WTC11 (cell line): Measurements from ENCODE around the gene NPAS3. TPM values are rescaled to one million over a fixed set of nuclear protein-coding genes. Genes with fewer than 3 reads are reported as not detected.

Experiments used
- ATAC-seq: fragments of 200-7000 bp; cut with Tn5 transposase; 2 replicates; pipeline ENCODE4 v1.10.0; 2021; ENCODE audit warnings: mild to moderate bottlenecking, moderate library complexity
- CTCF ChIA-PET: fragments of 300-600 bp; sonication (Branson Sonifier 250); formaldehyde crosslinking; loops from one replicate; lab custom pipeline; 2021; ENCODE audit warnings: antibody characterized with exemption; lab: Charles Lee
- POLR2A ChIA-PET: fragments of 350-600 bp; sonication (Branson Sonifier 250); formaldehyde crosslinking; loops from one replicate; lab custom pipeline; 2021; ENCODE audit warnings: antibody characterized with exemption; lab: Charles Lee
- DNase-seq: peaks from one replicate; pipeline ENCODE4 v3.0.0; 2021; ENCODE audit warnings: low spot score
- H3K27ac Mint-ChIP-seq: 2 replicates; pipeline ENCODE4 v1.8.0; 2021; ENCODE audit warnings: mixed read lengths
- H3K27me3 Mint-ChIP-seq: 2 replicates; pipeline ENCODE4 v1.8.0; 2021; ENCODE audit warnings: low read depth, mild to moderate bottlenecking, moderate library complexity, mixed read lengths
- H3K36me3 Mint-ChIP-seq: 2 replicates; pipeline ENCODE4 v1.8.0; 2021; ENCODE audit warnings: mixed read lengths
- H3K4me1 Mint-ChIP-seq: 2 replicates; pipeline ENCODE4 v1.8.0; 2022; ENCODE audit warnings: mixed read lengths
- H3K4me3 Mint-ChIP-seq: 2 replicates; pipeline ENCODE4 v1.8.0; 2021; ENCODE audit warnings: mild to moderate bottlenecking, moderate library complexity, mixed read lengths
- H3K9me3 Mint-ChIP-seq: 2 replicates; pipeline ENCODE4 v1.8.0; 2021; ENCODE audit warnings: mixed read lengths
- FOXJ3 ChIP-seq: sonication (generic); formaldehyde crosslinking; IDR thresholded peaks from 2 replicates; pipeline ENCODE4 v1.9.0; 2021; ENCODE audit warnings: missing genetic modification reagents, mild to moderate bottlenecking, borderline replicate concordance
- MXD4 ChIP-seq: fragments of 250-450 bp; sonication (Bioruptor Pico); IDR thresholded peaks from 2 replicates; pipeline ENCODE4 v1.8.0; 2021; ENCODE audit warnings: mild to moderate bottlenecking, moderate library complexity, borderline replicate concordance
- NFE2L1 ChIP-seq: sonication (generic); formaldehyde crosslinking; IDR thresholded peaks from 2 replicates; pipeline ENCODE4 v1.8.1; 2023; ENCODE audit warnings: missing genetic modification reagents
- NR2C2 ChIP-seq: sonication (generic); formaldehyde crosslinking; IDR thresholded peaks from 2 replicates; pipeline ENCODE4 v1.8.0; 2022; ENCODE audit warnings: mild to moderate bottlenecking, missing genetic modification reagents
- NR3C1 ChIP-seq: sonication (generic); formaldehyde crosslinking; conservative IDR thresholded peaks from 2 replicates; pipeline ENCODE4 v1.8.1; 2023; ENCODE audit warnings: low read depth, mild to moderate bottlenecking, missing genetic modification reagents
- SOX15 ChIP-seq: fragments of 250-450 bp; sonication (Bioruptor Pico); IDR thresholded peaks from 2 replicates; pipeline ENCODE4 v1.9.0; 2021; ENCODE audit warnings: mild to moderate bottlenecking
- SP1 ChIP-seq: sonication (generic); formaldehyde crosslinking; conservative IDR thresholded peaks from 2 replicates; pipeline ENCODE4 v1.8.1; 2022; ENCODE audit warnings: missing genetic modification reagents
- ZNF396 ChIP-seq: fragments of 250-450 bp; sonication (Bioruptor Pico); IDR thresholded peaks from 2 replicates; pipeline ENCODE4 v1.8.0; 2021; ENCODE audit warnings: mild to moderate bottlenecking, moderate library complexity, borderline replicate concordance
- ZNF423 ChIP-seq: fragments of 250-450 bp; sonication (Bioruptor Pico); IDR thresholded peaks from 2 replicates; pipeline ENCODE4 v2.1.2; 2022; ENCODE audit warnings: mild to moderate bottlenecking, moderate library complexity
- total RNA-seq: library from RNA; stranded (reverse); gene quantifications from 3 replicates; pipeline ENCODE4 v1.2.3, GENCODE V29; 2021
- TF ChIP-seq, protein P1 (sequence below): fragments of 250-450 bp; sonication (Bioruptor Pico); IDR thresholded peaks from 2 replicates; pipeline ENCODE4 v1.9.0; 2021; ENCODE audit warnings: mild to moderate bottlenecking, borderline replicate concordance
- TF ChIP-seq, protein P2 (sequence below): fragments of 250-450 bp; sonication (Bioruptor Pico); IDR thresholded peaks from 2 replicates; pipeline ENCODE4 v1.9.0; 2021; ENCODE audit warnings: mild to moderate bottlenecking
- TF ChIP-seq, protein P3 (sequence below): fragments of 250-450 bp; sonication (Bioruptor Pico); IDR thresholded peaks from 2 replicates; pipeline ENCODE4 v2.1.2; 2022; ENCODE audit warnings: mild to moderate bottlenecking, moderate library complexity
- TF ChIP-seq, protein P4 (sequence below): sonication (generic); formaldehyde crosslinking; IDR thresholded peaks from 2 replicates; pipeline ENCODE4 v1.8.1; 2023; ENCODE audit warnings: mild to moderate bottlenecking, missing genetic modification reagents, moderate library complexity
- TF ChIP-seq, protein P5 (sequence below): sonication (generic); formaldehyde crosslinking; IDR thresholded peaks from 2 replicates; pipeline ENCODE4 v1.8.0; 2022; ENCODE audit warnings: missing genetic modification reagents
- TF ChIP-seq, protein P6 (sequence below): sonication (generic); formaldehyde crosslinking; IDR thresholded peaks from 2 replicates; pipeline ENCODE4 v1.8.1; 2023; ENCODE audit warnings: mild to moderate bottlenecking, missing genetic modification reagents
- TF ChIP-seq, protein P7 (sequence below): sonication (generic); formaldehyde crosslinking; IDR thresholded peaks from 2 replicates; pipeline ENCODE4 v1.8.1; 2022; ENCODE audit warnings: mild to moderate bottlenecking, missing genetic modification reagents, moderate library complexity, borderline replicate concordance
- TF ChIP-seq, protein P8 (sequence below): fragments of 250-450 bp; sonication (Bioruptor Pico); IDR thresholded peaks from 2 replicates; pipeline ENCODE4 v1.9.0; 2021; ENCODE audit warnings: moderate library complexity, mild to moderate bottlenecking, inconsistent platforms, borderline replicate concordance

NPAS3 gene
- total RNA-seq, 1 experiment from 2014 or later, result 3.2 TPM

DNA sequence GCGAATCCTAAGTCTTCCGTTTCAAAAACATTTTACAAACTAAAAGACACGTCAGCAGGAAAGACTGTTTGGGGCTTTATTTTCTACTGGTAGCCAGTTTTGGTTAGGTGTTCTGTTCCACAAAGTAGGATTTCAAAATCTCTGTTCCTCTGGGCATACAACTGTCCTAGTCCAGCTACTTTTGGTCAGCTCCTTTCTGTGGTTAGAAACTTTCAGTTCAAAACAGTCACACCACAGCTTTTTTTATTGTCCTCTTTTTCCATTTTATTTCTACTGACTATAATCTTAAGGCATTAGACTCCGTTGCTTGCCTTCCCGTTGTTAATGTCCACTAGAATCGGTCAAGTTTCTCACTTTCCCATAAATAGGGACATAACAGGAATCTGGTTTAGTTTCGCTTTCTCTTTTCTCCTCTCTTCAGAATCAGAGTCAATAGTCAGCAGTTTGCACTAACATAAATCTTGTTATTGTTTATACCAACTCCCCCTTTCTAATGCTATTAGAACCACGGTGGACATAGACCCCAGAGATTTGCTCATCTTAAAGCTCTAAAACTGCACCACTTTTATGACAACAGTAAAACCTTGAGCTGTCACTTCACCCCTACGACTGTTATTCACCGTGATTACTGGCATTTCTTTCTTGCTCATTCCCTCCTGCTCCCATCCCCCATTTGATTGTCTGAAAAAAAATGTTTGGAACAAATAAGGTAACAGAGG, 41.5 kb upstream of the NPAS3 start (continued):
- TF ChIP-seq, protein P1, sequence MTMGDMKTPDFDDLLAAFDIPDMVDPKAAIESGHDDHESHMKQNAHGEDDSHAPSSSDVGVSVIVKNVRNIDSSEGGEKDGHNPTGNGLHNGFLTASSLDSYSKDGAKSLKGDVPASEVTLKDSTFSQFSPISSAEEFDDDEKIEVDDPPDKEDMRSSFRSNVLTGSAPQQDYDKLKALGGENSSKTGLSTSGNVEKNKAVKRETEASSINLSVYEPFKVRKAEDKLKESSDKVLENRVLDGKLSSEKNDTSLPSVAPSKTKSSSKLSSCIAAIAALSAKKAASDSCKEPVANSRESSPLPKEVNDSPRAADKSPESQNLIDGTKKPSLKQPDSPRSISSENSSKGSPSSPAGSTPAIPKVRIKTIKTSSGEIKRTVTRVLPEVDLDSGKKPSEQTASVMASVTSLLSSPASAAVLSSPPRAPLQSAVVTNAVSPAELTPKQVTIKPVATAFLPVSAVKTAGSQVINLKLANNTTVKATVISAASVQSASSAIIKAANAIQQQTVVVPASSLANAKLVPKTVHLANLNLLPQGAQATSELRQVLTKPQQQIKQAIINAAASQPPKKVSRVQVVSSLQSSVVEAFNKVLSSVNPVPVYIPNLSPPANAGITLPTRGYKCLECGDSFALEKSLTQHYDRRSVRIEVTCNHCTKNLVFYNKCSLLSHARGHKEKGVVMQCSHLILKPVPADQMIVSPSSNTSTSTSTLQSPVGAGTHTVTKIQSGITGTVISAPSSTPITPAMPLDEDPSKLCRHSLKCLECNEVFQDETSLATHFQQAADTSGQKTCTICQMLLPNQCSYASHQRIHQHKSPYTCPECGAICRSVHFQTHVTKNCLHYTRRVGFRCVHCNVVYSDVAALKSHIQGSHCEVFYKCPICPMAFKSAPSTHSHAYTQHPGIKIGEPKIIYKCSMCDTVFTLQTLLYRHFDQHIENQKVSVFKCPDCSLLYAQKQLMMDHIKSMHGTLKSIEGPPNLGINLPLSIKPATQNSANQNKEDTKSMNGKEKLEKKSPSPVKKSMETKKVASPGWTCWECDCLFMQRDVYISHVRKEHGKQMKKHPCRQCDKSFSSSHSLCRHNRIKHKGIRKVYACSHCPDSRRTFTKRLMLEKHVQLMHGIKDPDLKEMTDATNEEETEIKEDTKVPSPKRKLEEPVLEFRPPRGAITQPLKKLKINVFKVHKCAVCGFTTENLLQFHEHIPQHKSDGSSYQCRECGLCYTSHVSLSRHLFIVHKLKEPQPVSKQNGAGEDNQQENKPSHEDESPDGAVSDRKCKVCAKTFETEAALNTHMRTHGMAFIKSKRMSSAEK (CRISPR knock-in tag), result no peak
- no peak for TF ChIP-seq ZNF396 (CRISPR knock-in tag)
- TF ChIP-seq, protein P2, sequence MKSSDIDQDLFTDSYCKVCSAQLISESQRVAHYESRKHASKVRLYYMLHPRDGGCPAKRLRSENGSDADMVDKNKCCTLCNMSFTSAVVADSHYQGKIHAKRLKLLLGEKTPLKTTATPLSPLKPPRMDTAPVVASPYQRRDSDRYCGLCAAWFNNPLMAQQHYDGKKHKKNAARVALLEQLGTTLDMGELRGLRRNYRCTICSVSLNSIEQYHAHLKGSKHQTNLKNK, result no peak
- TF ChIP-seq, protein P3, sequence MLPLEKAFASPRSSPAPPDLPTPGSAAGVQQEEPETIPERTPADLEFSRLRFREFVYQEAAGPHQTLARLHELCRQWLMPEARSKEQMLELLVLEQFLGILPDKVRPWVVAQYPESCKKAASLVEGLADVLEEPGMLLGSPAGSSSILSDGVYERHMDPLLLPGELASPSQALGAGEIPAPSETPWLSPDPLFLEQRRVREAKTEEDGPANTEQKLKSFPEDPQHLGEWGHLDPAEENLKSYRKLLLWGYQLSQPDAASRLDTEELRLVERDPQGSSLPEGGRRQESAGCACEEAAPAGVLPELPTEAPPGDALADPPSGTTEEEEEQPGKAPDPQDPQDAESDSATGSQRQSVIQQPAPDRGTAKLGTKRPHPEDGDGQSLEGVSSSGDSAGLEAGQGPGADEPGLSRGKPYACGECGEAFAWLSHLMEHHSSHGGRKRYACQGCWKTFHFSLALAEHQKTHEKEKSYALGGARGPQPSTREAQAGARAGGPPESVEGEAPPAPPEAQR (CRISPR knock-in tag), result no peak
- no peak for TF ChIP-seq MXD4
- TF ChIP-seq, protein P4, sequence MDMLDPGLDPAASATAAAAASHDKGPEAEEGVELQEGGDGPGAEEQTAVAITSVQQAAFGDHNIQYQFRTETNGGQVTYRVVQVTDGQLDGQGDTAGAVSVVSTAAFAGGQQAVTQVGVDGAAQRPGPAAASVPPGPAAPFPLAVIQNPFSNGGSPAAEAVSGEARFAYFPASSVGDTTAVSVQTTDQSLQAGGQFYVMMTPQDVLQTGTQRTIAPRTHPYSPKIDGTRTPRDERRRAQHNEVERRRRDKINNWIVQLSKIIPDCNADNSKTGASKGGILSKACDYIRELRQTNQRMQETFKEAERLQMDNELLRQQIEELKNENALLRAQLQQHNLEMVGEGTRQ (CRISPR knock-in tag), result no peak
- TF ChIP-seq, protein P5, sequence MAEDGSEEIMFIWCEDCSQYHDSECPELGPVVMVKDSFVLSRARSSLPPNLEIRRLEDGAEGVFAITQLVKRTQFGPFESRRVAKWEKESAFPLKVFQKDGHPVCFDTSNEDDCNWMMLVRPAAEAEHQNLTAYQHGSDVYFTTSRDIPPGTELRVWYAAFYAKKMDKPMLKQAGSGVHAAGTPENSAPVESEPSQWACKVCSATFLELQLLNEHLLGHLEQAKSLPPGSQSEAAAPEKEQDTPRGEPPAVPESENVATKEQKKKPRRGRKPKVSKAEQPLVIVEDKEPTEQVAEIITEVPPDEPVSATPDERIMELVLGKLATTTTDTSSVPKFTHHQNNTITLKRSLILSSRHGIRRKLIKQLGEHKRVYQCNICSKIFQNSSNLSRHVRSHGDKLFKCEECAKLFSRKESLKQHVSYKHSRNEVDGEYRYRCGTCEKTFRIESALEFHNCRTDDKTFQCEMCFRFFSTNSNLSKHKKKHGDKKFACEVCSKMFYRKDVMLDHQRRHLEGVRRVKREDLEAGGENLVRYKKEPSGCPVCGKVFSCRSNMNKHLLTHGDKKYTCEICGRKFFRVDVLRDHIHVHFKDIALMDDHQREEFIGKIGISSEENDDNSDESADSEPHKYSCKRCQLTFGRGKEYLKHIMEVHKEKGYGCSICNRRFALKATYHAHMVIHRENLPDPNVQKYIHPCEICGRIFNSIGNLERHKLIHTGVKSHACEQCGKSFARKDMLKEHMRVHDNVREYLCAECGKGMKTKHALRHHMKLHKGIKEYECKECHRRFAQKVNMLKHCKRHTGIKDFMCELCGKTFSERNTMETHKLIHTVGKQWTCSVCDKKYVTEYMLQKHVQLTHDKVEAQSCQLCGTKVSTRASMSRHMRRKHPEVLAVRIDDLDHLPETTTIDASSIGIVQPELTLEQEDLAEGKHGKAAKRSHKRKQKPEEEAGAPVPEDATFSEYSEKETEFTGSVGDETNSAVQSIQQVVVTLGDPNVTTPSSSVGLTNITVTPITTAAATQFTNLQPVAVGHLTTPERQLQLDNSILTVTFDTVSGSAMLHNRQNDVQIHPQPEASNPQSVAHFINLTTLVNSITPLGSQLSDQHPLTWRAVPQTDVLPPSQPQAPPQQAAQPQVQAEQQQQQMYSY (CRISPR knock-in tag), result no peak
- no peak for TF ChIP-seq NFE2L1 (CRISPR knock-in tag)
- no peak for TF ChIP-seq NR2C2 (CRISPR knock-in tag)
- no peak for TF ChIP-seq SOX15 (CRISPR knock-in tag)

DNA sequence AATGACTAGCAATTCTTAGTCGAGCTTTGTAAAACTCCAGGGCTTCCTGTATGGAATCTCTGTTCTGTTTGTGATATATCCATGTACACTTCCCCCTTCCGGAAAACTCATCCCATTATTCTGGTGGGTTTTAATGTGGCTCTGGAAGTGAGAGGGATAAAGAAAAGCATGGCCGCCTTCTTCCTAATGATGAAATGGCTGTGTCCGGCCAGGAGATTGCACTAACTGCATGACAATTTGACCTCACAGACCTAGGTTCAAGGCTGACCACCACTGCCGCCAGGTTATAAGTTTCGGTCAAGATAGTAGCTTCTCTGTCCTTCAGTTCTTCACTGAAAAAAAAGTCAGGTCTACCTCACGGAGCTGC, 41.0 kb upstream of the NPAS3 start:
- DNase-seq (no peak), ATAC-seq (no peak)
- ChIA-PET CTCF (no interaction called here), POLR2A (no interaction called here)
- Mint-ChIP-seq H3K4me1 (peaks cover 10% of the 10 kb centered on the region), H3K9me3 (no peaks in the 10 kb centered on the region), H3K27ac (no peak overlapping the region), H3K4me3 (no peak overlapping the region), H3K27me3 (no peaks in the 10 kb centered on the region), H3K36me3 (no peaks in the 10 kb centered on the region)
- TF ChIP-seq, protein P6, sequence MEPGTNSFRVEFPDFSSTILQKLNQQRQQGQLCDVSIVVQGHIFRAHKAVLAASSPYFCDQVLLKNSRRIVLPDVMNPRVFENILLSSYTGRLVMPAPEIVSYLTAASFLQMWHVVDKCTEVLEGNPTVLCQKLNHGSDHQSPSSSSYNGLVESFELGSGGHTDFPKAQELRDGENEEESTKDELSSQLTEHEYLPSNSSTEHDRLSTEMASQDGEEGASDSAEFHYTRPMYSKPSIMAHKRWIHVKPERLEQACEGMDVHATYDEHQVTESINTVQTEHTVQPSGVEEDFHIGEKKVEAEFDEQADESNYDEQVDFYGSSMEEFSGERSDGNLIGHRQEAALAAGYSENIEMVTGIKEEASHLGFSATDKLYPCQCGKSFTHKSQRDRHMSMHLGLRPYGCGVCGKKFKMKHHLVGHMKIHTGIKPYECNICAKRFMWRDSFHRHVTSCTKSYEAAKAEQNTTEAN (CRISPR knock-in tag), result no peak
- TF ChIP-seq SP1 (CRISPR knock-in tag) (no peak), NR3C1 (CRISPR knock-in tag) (no peak), MXD4 (no peak), FOXJ3 (CRISPR knock-in tag) (no peak), ZNF423 (CRISPR knock-in tag) (no peak)
- TF ChIP-seq, protein P7, sequence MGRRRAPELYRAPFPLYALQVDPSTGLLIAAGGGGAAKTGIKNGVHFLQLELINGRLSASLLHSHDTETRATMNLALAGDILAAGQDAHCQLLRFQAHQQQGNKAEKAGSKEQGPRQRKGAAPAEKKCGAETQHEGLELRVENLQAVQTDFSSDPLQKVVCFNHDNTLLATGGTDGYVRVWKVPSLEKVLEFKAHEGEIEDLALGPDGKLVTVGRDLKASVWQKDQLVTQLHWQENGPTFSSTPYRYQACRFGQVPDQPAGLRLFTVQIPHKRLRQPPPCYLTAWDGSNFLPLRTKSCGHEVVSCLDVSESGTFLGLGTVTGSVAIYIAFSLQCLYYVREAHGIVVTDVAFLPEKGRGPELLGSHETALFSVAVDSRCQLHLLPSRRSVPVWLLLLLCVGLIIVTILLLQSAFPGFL (CRISPR knock-in tag), result no peak
- TF ChIP-seq, protein P8, sequence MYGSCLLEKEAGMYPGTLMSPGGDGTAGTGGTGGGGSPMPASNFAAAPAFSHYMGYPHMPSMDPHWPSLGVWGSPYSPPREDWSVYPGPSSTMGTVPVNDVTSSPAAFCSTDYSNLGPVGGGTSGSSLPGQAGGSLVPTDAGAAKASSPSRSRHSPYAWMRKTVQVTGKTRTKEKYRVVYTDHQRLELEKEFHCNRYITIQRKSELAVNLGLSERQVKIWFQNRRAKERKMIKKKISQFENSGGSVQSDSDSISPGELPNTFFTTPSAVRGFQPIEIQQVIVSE (CRISPR knock-in tag), result no peak
- TF ChIP-seq, protein P2, result no peak
